Measurements from ENCODE around the gene ZC3H7B. TPM values are rescaled to one million over a fixed set of nuclear protein-coding genes. Genes with fewer than 3 reads are reported as not detected.

The ZC3H7B gene
- total RNA-seq, 1 experiment from 2014 or later = 60.6 TPM

GRCh38 chr22:41367680-41368542 lies 66.6 kb downstream of the ZC3H7B start:
- DNase-seq = peak in 1 of 2 experiments; percentile 27
- Histone ChIP-seq H3K4me3 (ENCODE audit: low read depth, low read length) (no peak overlapping the region), H3K27me3 (replicated peaks; ENCODE audit: control insufficient read depth, insufficient read depth, low read length) (no peaks in the 10 kb centered on the region), H3K9me3 (no peaks in the 10 kb centered on the region), H3K36me3 (ENCODE audit: control insufficient read depth, insufficient read depth, low read length) (no peaks in the 10 kb centered on the region), H3K4me1 (peaks cover 26% of the 10 kb centered on the region)
- Mint-ChIP-seq H3K27me3 (ENCODE audit: insufficient read depth, unreplicated experiment) (no peaks in the 10 kb centered on the region), H3K27ac (ENCODE audit: unreplicated experiment) (no peak overlapping the region), H3K9me3 (ENCODE audit: unreplicated experiment) (no peaks in the 10 kb centered on the region), H3K4me3 (ENCODE audit: unreplicated experiment) (no peak overlapping the region), H3K36me3 (ENCODE audit: insufficient read depth, unreplicated experiment) (peaks cover 10% of the 10 kb centered on the region), H3K4me1 (ENCODE audit: low read depth, unreplicated experiment) (peaks cover 6% of the 10 kb centered on the region)
- TF ChIP-seq, protein P1, sequence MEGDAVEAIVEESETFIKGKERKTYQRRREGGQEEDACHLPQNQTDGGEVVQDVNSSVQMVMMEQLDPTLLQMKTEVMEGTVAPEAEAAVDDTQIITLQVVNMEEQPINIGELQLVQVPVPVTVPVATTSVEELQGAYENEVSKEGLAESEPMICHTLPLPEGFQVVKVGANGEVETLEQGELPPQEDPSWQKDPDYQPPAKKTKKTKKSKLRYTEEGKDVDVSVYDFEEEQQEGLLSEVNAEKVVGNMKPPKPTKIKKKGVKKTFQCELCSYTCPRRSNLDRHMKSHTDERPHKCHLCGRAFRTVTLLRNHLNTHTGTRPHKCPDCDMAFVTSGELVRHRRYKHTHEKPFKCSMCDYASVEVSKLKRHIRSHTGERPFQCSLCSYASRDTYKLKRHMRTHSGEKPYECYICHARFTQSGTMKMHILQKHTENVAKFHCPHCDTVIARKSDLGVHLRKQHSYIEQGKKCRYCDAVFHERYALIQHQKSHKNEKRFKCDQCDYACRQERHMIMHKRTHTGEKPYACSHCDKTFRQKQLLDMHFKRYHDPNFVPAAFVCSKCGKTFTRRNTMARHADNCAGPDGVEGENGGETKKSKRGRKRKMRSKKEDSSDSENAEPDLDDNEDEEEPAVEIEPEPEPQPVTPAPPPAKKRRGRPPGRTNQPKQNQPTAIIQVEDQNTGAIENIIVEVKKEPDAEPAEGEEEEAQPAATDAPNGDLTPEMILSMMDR (IDR thresholded peaks at IDR 0.05; ENCODE audit: insufficient read depth in 1 of 2, low read depth in 1 of 2, low read length in 1 of 2, severe bottlenecking in 1 of 2, unreplicated experiment in 1 of 2) = no peak
- BruUV-seq (replicated peaks) = no TSS peak
- ChIA-PET POLR2A (interaction anchor here (0.6 kb wide), 1 partner anchor 14 kb away, joined by 8 read pairs; the partner anchor contains the start of gene TEF), CTCF (no interaction called here)
- intact Hi-C loops (cut with micrococcal nuclease; ENCODE audit: unreplicated experiment) = no loop called here

- intact Hi-C loops (cut with micrococcal nuclease; ENCODE audit: unreplicated experiment) = no loop called here
- Mint-ChIP-seq H3K9me3 (ENCODE audit: unreplicated experiment) (no peaks in the 10 kb centered on the region), H3K4me3 (ENCODE audit: unreplicated experiment) (no peak overlapping the region), H3K27ac (ENCODE audit: unreplicated experiment) (no peak overlapping the region), H3K36me3 (ENCODE audit: insufficient read depth, unreplicated experiment) (peaks cover 6% of the 10 kb centered on the region), H3K27me3 (ENCODE audit: insufficient read depth, unreplicated experiment) (no peaks in the 10 kb centered on the region), H3K4me1 (ENCODE audit: low read depth, unreplicated experiment) (peaks cover 4% of the 10 kb centered on the region)
- ChIA-PET POLR2A (no interaction called here), CTCF (no interaction called here)
- BruUV-seq (replicated peaks) = no TSS peak
- Histone ChIP-seq H3K36me3 (ENCODE audit: control insufficient read depth, insufficient read depth, low read length) (no peaks in the 10 kb centered on the region), H3K9me3 (no peaks in the 10 kb centered on the region), H3K27me3 (replicated peaks; ENCODE audit: control insufficient read depth, insufficient read depth, low read length) (no peaks in the 10 kb centered on the region), H3K4me1 (peaks cover 21% of the 10 kb centered on the region), H3K4me3 (ENCODE audit: low read depth, low read length) (no peak overlapping the region)
- TF ChIP-seq, protein P1 (IDR thresholded peaks at IDR 0.05; ENCODE audit: insufficient read depth in 1 of 2, low read depth in 1 of 2, low read length in 1 of 2, severe bottlenecking in 1 of 2, unreplicated experiment in 1 of 2) = no peak
- no peak for DNase-seq
Measured at GRCh38 chr22:41368543-41369423, 67.5 kb downstream of the ZC3H7B start.

- ChIA-PET POLR2A (no interaction called here), CTCF (no interaction called here)
- Histone ChIP-seq H3K9me3 (no peaks in the 10 kb centered on the region), H3K4me1 (peaks cover 15% of the 10 kb centered on the region), H3K36me3 (ENCODE audit: control insufficient read depth, insufficient read depth, low read length) (no peaks in the 10 kb centered on the region), H3K27me3 (replicated peaks; ENCODE audit: control insufficient read depth, insufficient read depth, low read length) (no peaks in the 10 kb centered on the region), H3K4me3 (ENCODE audit: low read depth, low read length) (no peak overlapping the region)
- TF ChIP-seq, protein P1 (IDR thresholded peaks at IDR 0.05; ENCODE audit: insufficient read depth in 1 of 2, low read depth in 1 of 2, low read length in 1 of 2, severe bottlenecking in 1 of 2, unreplicated experiment in 1 of 2) = no peak
- H3K27me3 Mint-ChIP-seq (ENCODE audit: insufficient read depth, unreplicated experiment) = no peaks in the 10 kb centered on the region
- BruUV-seq (replicated peaks) = no TSS peak
- H3K4me1 Mint-ChIP-seq (ENCODE audit: low read depth, unreplicated experiment) = peaks cover 4% of the 10 kb centered on the region
- H3K36me3 Mint-ChIP-seq (ENCODE audit: insufficient read depth, unreplicated experiment) = peaks cover 2% of the 10 kb centered on the region
- no peaks in the 10 kb centered on the region for H3K9me3 Mint-ChIP-seq (ENCODE audit: unreplicated experiment)
- intact Hi-C loops (cut with micrococcal nuclease; ENCODE audit: unreplicated experiment) = no loop called here
- H3K27ac Mint-ChIP-seq (ENCODE audit: unreplicated experiment) = no peak overlapping the region
- no peak for DNase-seq
- H3K4me3 Mint-ChIP-seq (ENCODE audit: unreplicated experiment) = no peak overlapping the region
Measured at GRCh38 chr22:41369424-41369745, 68.1 kb downstream of the ZC3H7B start.
